ENCODE results near the gene PCDHA5. TPM values are rescaled to one million over a fixed set of nuclear protein-coding genes. Genes with fewer than 3 reads are reported as not detected.
"Not testable (repeated sequence)": the region's sequence is repeated elsewhere in the genome, so short reads cannot be mapped to it uniquely, and the experiment has no call there.

Gene PCDHA5
- total RNA-seq, 2 experiments from 2014 or later: not detected

- Mint-ChIP-seq H3K27me3 (peaks cover 54% of the 10 kb centered on the region), H3K36me3 (peaks cover 25% of the 10 kb centered on the region), H3K4me1 (no peaks in the 10 kb centered on the region), H3K4me3 (no peak overlapping the region), H3K27ac (no peak overlapping the region), H3K9me3 (peaks cover 35% of the 10 kb centered on the region)
- DNase-seq: no peak
Observed at GRCh38 chr5:140802781-140803271, 18.6 kb upstream of the PCDHA5 start.

- Mint-ChIP-seq H3K4me3 (no peak within 1 kb of the TSS), H3K27me3 (peaks cover 38% of the 10 kb centered on the region), H3K27ac (no peak within 1 kb of the TSS), H3K4me1 (no peaks in the 10 kb centered on the region), H3K36me3 (peaks cover 13% of the 10 kb centered on the region), H3K9me3 (peaks cover 42% of the 10 kb centered on the region)
- DNase-seq: no peak
Observed at GRCh38 chr5:140806834-140807775, 14.3 kb upstream of the PCDHA5 start, which contains the start of gene PCDHA4. Gene PCDHA4 (plus strand): TSS chr5:140807068.

- H3K4me1 Mint-ChIP-seq, H3K4me3 Mint-ChIP-seq, H3K27ac Mint-ChIP-seq, DNase-seq: not testable (repeated sequence)
- Mint-ChIP-seq H3K27me3 (peaks cover 46% of the 10 kb centered on the region), H3K36me3 (peaks cover 12% of the 10 kb centered on the region), H3K9me3 (peaks cover 46% of the 10 kb centered on the region)
Observed at GRCh38 chr5:140808241-140808888, 13.0 kb upstream of the PCDHA5 start.

GRCh38 chr5:140808889-140809291, 12.5 kb upstream of the PCDHA5 start:
- H3K4me1 Mint-ChIP-seq: no peaks in the 10 kb centered on the region
- peaks cover 41% of the 10 kb centered on the region for H3K9me3 Mint-ChIP-seq
- DNase-seq: no peak
- H3K36me3 Mint-ChIP-seq: peaks cover 10% of the 10 kb centered on the region
- H3K27ac Mint-ChIP-seq: no peak overlapping the region
- H3K27me3 Mint-ChIP-seq: peaks cover 42% of the 10 kb centered on the region
- no peak overlapping the region for H3K4me3 Mint-ChIP-seq

- Mint-ChIP-seq H3K4me1 (no peaks in the 10 kb centered on the region), H3K36me3 (peaks cover 7% of the 10 kb centered on the region), H3K4me3 (no peak overlapping the region), H3K9me3 (peaks cover 14% of the 10 kb centered on the region), H3K27ac (no peak overlapping the region), H3K27me3 (peaks cover 30% of the 10 kb centered on the region)
- DNase-seq: no peak
Observed at GRCh38 chr5:140822281-140822629, 842 bp downstream of the PCDHA5 start.

GRCh38 chr5:140822969-140823368, 1.6 kb downstream of the PCDHA5 start:
- H3K4me1 Mint-ChIP-seq, DNase-seq, H3K4me3 Mint-ChIP-seq, H3K27ac Mint-ChIP-seq: not testable (repeated sequence)
- H3K27me3 Mint-ChIP-seq: peaks cover 36% of the 10 kb centered on the region
- H3K36me3 Mint-ChIP-seq: peaks cover 11% of the 10 kb centered on the region
- peaks cover 17% of the 10 kb centered on the region for H3K9me3 Mint-ChIP-seq

- no peaks in the 10 kb centered on the region for H3K4me1 Mint-ChIP-seq
- peaks cover 21% of the 10 kb centered on the region for H3K9me3 Mint-ChIP-seq
- H3K27me3 Mint-ChIP-seq: peaks cover 41% of the 10 kb centered on the region
- H3K4me3 Mint-ChIP-seq: no peak overlapping the region
- no peak for DNase-seq
- H3K27ac Mint-ChIP-seq: no peak overlapping the region
- H3K36me3 Mint-ChIP-seq: peaks cover 13% of the 10 kb centered on the region
Observed at GRCh38 chr5:140823475-140823874, 2.1 kb downstream of the PCDHA5 start.

GRCh38 chr5:140827704-140828361, 6.4 kb downstream of the PCDHA5 start, which contains the start of gene PCDHA6:
Gene PCDHA6 (plus strand): TSS chr5:140827960. CDS start chr5:140828092, 132 bp downstream.
- DNase-seq: no peak
- H3K27me3 Mint-ChIP-seq: peaks cover 65% of the 10 kb centered on the region
- H3K4me1 Mint-ChIP-seq: no peaks in the 10 kb centered on the region
- peaks cover 17% of the 10 kb centered on the region for H3K36me3 Mint-ChIP-seq
- H3K27ac Mint-ChIP-seq: no peak within 1 kb of the TSS
- no peak within 1 kb of the TSS for H3K4me3 Mint-ChIP-seq
- H3K9me3 Mint-ChIP-seq: peaks cover 23% of the 10 kb centered on the region

- peaks cover 69% of the 10 kb centered on the region for H3K27me3 Mint-ChIP-seq
- H3K4me1 Mint-ChIP-seq: no peaks in the 10 kb centered on the region
- H3K36me3 Mint-ChIP-seq: peaks cover 20% of the 10 kb centered on the region
- no peak overlapping the region for H3K27ac Mint-ChIP-seq
- no peak for DNase-seq
- H3K9me3 Mint-ChIP-seq: peaks cover 25% of the 10 kb centered on the region
- no peak overlapping the region for H3K4me3 Mint-ChIP-seq
Observed at GRCh38 chr5:140828362-140828737, 6.9 kb downstream of the PCDHA5 start.

GRCh38 chr5:140829511-140830501, 8.4 kb downstream of the PCDHA5 start:
- peaks cover 25% of the 10 kb centered on the region for H3K36me3 Mint-ChIP-seq
- H3K4me1 Mint-ChIP-seq, H3K27ac Mint-ChIP-seq, H3K4me3 Mint-ChIP-seq, DNase-seq: not testable (repeated sequence)
- peaks cover 82% of the 10 kb centered on the region for H3K27me3 Mint-ChIP-seq
- H3K9me3 Mint-ChIP-seq: peaks cover 35% of the 10 kb centered on the region

- H3K4me3 Mint-ChIP-seq: no peak within 1 kb of the TSS
- peaks cover 21% of the 10 kb centered on the region for H3K9me3 Mint-ChIP-seq
- no peaks in the 10 kb centered on the region for H3K4me1 Mint-ChIP-seq
- H3K27ac Mint-ChIP-seq: no peak within 1 kb of the TSS
- H3K27me3 Mint-ChIP-seq: peaks cover 68% of the 10 kb centered on the region
- peaks cover 13% of the 10 kb centered on the region for H3K36me3 Mint-ChIP-seq
- DNase-seq: no peak
Observed at GRCh38 chr5:140833993-140834392, 12.6 kb downstream of the PCDHA5 start, which contains the start of gene PCDHA7. Gene PCDHA7 (plus strand): TSS chr5:140834269. CDS start chr5:140834384, 115 bp downstream.

- DNase-seq, H3K27ac Mint-ChIP-seq, H3K4me1 Mint-ChIP-seq, H3K4me3 Mint-ChIP-seq, H3K36me3 Mint-ChIP-seq: not testable (repeated sequence)
- Mint-ChIP-seq H3K27me3 (peaks cover 66% of the 10 kb centered on the region), H3K9me3 (peaks cover 17% of the 10 kb centered on the region)
Observed at GRCh38 chr5:140834439-140835008, 13.1 kb downstream of the PCDHA5 start.

GRCh38 chr5:140835622-140836510, 14.5 kb downstream of the PCDHA5 start:
- Mint-ChIP-seq H3K4me1 (no peaks in the 10 kb centered on the region), H3K27ac (no peak overlapping the region), H3K4me3 (no peak overlapping the region), H3K9me3 (peaks cover 24% of the 10 kb centered on the region), H3K36me3 (peaks cover 9% of the 10 kb centered on the region), H3K27me3 (peaks cover 71% of the 10 kb centered on the region)
- DNase-seq: no peak

Data from activated naive CD8-positive, alpha-beta T cell treated with anti-CD3 and anti-CD28 coated beads for 36 hours (primary cell).